K562 (cell line): Measurements from ENCODE around the gene PAIP2. TPM values are rescaled to one million over a fixed set of nuclear protein-coding genes. Genes with fewer than 3 reads are reported as not detected.

Experiments
- BRD9 ChIP-seq: fragments of 450-650 bp; IDR thresholded peaks from 2 replicates; pipeline ENCODE4 v1.6.1; 2018; ENCODE audit warnings: low read depth; ENCODE audit not compliant: partially characterized antibody
- CTCFL ChIP-seq: IDR thresholded peaks from 2 replicates; pipeline ENCODE4 v1.6.1; 2011; ENCODE audit warnings: borderline replicate concordance, low read depth, mild to moderate bottlenecking, moderate library complexity, low read length; ENCODE audit not compliant: insufficient read depth, poor library complexity, severe bottlenecking
- ILF3 ChIP-seq: fragments of 450-650 bp; IDR thresholded peaks from 2 replicates; pipeline ENCODE4 v1.6.1; 2018; ENCODE audit warnings: antibody characterized with exemption, mild to moderate bottlenecking, moderate library complexity, borderline replicate concordance
- ILK ChIP-seq: fragments of 450-650 bp; IDR thresholded peaks from 2 replicates; pipeline ENCODE4 v1.6.1; 2016; ENCODE audit warnings: missing genetic modification characterization, low read depth, mild to moderate bottlenecking, missing compliant biosample characterization, moderate library complexity, borderline replicate concordance
- KAT2B ChIP-seq: IDR thresholded peaks from one replicate; pipeline ENCODE4 v1.6.1; 2012; ENCODE audit warnings: low read depth, mild to moderate bottlenecking, control low read depth, inconsistent platforms, low read length, moderate library complexity
- KAT7 ChIP-seq: sonication (generic); formaldehyde crosslinking; IDR thresholded peaks from 2 replicates; pipeline ENCODE4 v1.8.0; 2022; ENCODE audit warnings: missing genetic modification reagents, mild to moderate bottlenecking, borderline replicate concordance
- KDM1A ChIP-seq, 2 experiments: fragments of 450-650 bp; IDR thresholded peaks; 2 replicates each; pipeline ENCODE4 v1.6.1; 2016; ENCODE audit warnings: mild to moderate bottlenecking in 2 of 2
- KLF1 ChIP-seq: fragments of 450-650 bp; IDR thresholded peaks from 2 replicates; pipeline ENCODE4 v1.6.1; 2016; ENCODE audit warnings: missing genetic modification characterization, missing compliant biosample characterization
- MLX ChIP-seq, 2 experiments: fragments of 450-650 bp in 1 of 2; sonication (generic) in 1 of 2; formaldehyde crosslinking; conservative IDR thresholded peaks; 2 replicates each; pipeline versions ENCODE4 v1.4.0 to v1.8.1; 2020 to 2022; ENCODE audit warnings: mild to moderate bottlenecking in 1 of 2, missing genetic modification reagents in 1 of 2
- MNT ChIP-seq, 2 experiments: fragments of 450-650 bp; conservative IDR thresholded peaks; 2 replicates each; pipeline ENCODE4 v1.6.1; 2017; ENCODE audit warnings: mild to moderate bottlenecking in 2 of 2, moderate library complexity in 2 of 2
- NCOA1 ChIP-seq: fragments of 450-650 bp; IDR thresholded peaks from 2 replicates; pipeline ENCODE4 v1.6.1; 2016; ENCODE audit warnings: low read depth
- NFYB ChIP-seq: IDR thresholded peaks from 2 replicates; pipeline ENCODE4 v1.6.1; 2011; ENCODE audit warnings: mild to moderate bottlenecking, moderate library complexity; ENCODE audit not compliant: insufficient read length; ENCODE audit errors: extremely low read depth
- NR2F6 ChIP-seq: fragments of 450-650 bp; formaldehyde crosslinking; IDR thresholded peaks from 2 replicates; pipeline ENCODE4 v1.4.0; 2020; ENCODE audit warnings: mild to moderate bottlenecking
- PHB ChIP-seq: fragments of 250-450 bp; sonication (Bioruptor Pico); IDR thresholded peaks from 2 replicates; pipeline ENCODE4 v1.5.0; 2021
- RBM22 ChIP-seq: fragments of 200-400 bp; formaldehyde crosslinking; IDR thresholded peaks from 2 replicates; pipeline ENCODE4 v1.6.1; 2018; ENCODE audit warnings: low read length, low read depth; ENCODE audit not compliant: poor library complexity, severe bottlenecking
- SNIP1 ChIP-seq: fragments of 450-650 bp; IDR thresholded peaks from 2 replicates; pipeline ENCODE4 v1.7.1; 2017; ENCODE audit warnings: low read depth, mild to moderate bottlenecking
- SPI1 ChIP-seq: IDR thresholded peaks from 2 replicates; pipeline ENCODE4 v1.6.1; 2011; ENCODE audit warnings: low read depth, low read length, control low read depth, borderline replicate concordance
- SRSF9 ChIP-seq: fragments of 200-400 bp; formaldehyde crosslinking; IDR thresholded peaks from 2 replicates; pipeline ENCODE4 v1.6.1; 2017; ENCODE audit warnings: low read depth, low read length, borderline replicate concordance
- TARDBP ChIP-seq: fragments of 450-650 bp; IDR thresholded peaks from 2 replicates; pipeline ENCODE4 v1.6.1; 2016
- ZBTB1 ChIP-seq: sonication (generic); formaldehyde crosslinking; IDR thresholded peaks from 2 replicates; pipeline ENCODE4 v1.8.1; 2023; ENCODE audit warnings: missing genetic modification reagents, low read depth, mild to moderate bottlenecking, borderline replicate concordance
- ZBTB17 ChIP-seq: fragments of 450-650 bp; formaldehyde crosslinking; IDR thresholded peaks from 2 replicates; pipeline ENCODE4 v1.4.0; 2020; ENCODE audit warnings: mild to moderate bottlenecking
- ZNF143 ChIP-seq: sonication (generic); formaldehyde crosslinking; IDR thresholded peaks from 2 replicates; pipeline ENCODE4 v1.9.0; 2022; ENCODE audit warnings: mild to moderate bottlenecking, missing genetic modification reagents
- ZNF311 ChIP-seq: fragments of 250-450 bp; sonication (Bioruptor Pico); IDR thresholded peaks from 2 replicates; pipeline ENCODE4 v1.4.0; 2020; ENCODE audit warnings: mild to moderate bottlenecking, moderate library complexity
- ZNF57 ChIP-seq: fragments of 450-650 bp; formaldehyde crosslinking; IDR thresholded peaks from 2 replicates; pipeline ENCODE4 v1.4.0; 2020; ENCODE audit warnings: mild to moderate bottlenecking, moderate library complexity
- ZNF695 ChIP-seq: fragments of 450-650 bp; formaldehyde crosslinking; IDR thresholded peaks from 2 replicates; pipeline ENCODE4 v1.4.0; 2020; ENCODE audit warnings: mild to moderate bottlenecking, moderate library complexity
- polyA plus RNA-seq, 8 experiments: library from polyadenylated mRNA; depleted of rRNA in 4 of 8; stranded (reverse) in 5 of 8; unstranded in 3 of 8; fragments of >200 nt; fragmentation: Nextera tagmentation in 2 of 8; fragmentation: Illumina TruSeq in 1 of 8; extraction: Ambion mirVana in 2 of 8; extraction: Trizol in 1 of 8; gene quantifications; 2 replicates each; pipeline versions ENCODE4 v1.2.1 to v1.2.3, GENCODE V29; 2011 to 2014; ENCODE audit warnings: inconsistent platforms in 1 of 8, missing spikeins in 1 of 8
- total RNA-seq, 7 experiments: library from RNA; depleted of rRNA in 6 of 7; stranded (reverse); fragments of >200 nt in 6 of 7; fragmentation: Illumina TruSeq in 2 of 7; extraction: Trizol in 2 of 7; gene quantifications; 2 replicates each; pipeline versions ENCODE4 v1.2.1 to v1.2.3, GENCODE V29; 2011 to 2021; ENCODE audit warnings: low replicate concordance in 1 of 7

PAIP2 gene
- total and polyA plus RNA-seq, 9 of the 15 experiments (the other 6 are each of a cell fraction or from before 2014, with no cell fraction given) = 78.3 to 187 (median 128) TPM

- no peak for TF ChIP-seq ZNF57 (CRISPR knock-in tag)
- TF ChIP-seq ILF3 = no peak
- no peak for TF ChIP-seq KLF1
- TF ChIP-seq CTCFL = no peak
- no peak for TF ChIP-seq ILK (tag)
- TF ChIP-seq PHB (CRISPR knock-in tag) = no peak
- TF ChIP-seq SPI1 = peak; percentile 10; the same call in 1 of the 2 replicates
- TF ChIP-seq NFYB = peak; percentile 74
- TF ChIP-seq KDM1A (IDR thresholded peaks at IDR 0.05) = no peak
- no peak for TF ChIP-seq NR2F6 (CRISPR knock-in tag)
- peak; percentile 36; the same call in 1 of the 2 replicates for TF ChIP-seq ZBTB17
- no peak for TF ChIP-seq ZNF695 (CRISPR knock-in tag)
- TF ChIP-seq ZBTB1 (CRISPR knock-in tag) = no peak
- no peak for TF ChIP-seq SNIP1
- TF ChIP-seq SRSF9 = no peak
- 0 out of 4 replicates have a peak, but pooled peaks of 1 of the 2 experiments have one; percentile 8 for TF ChIP-seq MLX (CRISPR knock-in tag; conservative IDR thresholded peaks at IDR 0.05)
- TF ChIP-seq BRD9 = peak; percentile 41
- peak; percentile 96 to 98 for TF ChIP-seq MNT (conservative IDR thresholded peaks at IDR 0.05)
- no peak for TF ChIP-seq NCOA1
- no peak for TF ChIP-seq ZNF143 (CRISPR knock-in tag)
- no peak; the same call in 1 of the 2 replicates for TF ChIP-seq KAT7
- no peak for TF ChIP-seq TARDBP
- TF ChIP-seq KAT2B = no peak
- no peak for TF ChIP-seq ZNF311 (CRISPR knock-in tag)
- TF ChIP-seq RBM22 = peak; percentile 56
Measured at GRCh38 chr5:139403787-139404483, 62.3 kb downstream of the PAIP2 start, which contains the start of gene SPATA24 (continued).
